GM19455 (cell line): Measurements from ENCODE around the gene RANGRF.

ENCODE experiments used
- ATAC-seq: cut with Tn5 transposase; IDR thresholded peaks from one replicate; pipeline ENCODE4 v1.9.1; 2021; ENCODE audit not compliant: unreplicated experiment

The RANGRF gene

GRCh38 chr17:8312726-8313600 is 24.5 kb downstream of the RANGRF start:
- no peak for ATAC-seq

- no peak for ATAC-seq
These were observed 26.6 kb downstream of the RANGRF start for GRCh38 chr17:8314797-8315763.

- no peak for ATAC-seq
These were observed 27.3 kb downstream of the RANGRF start for GRCh38 chr17:8315764-8316217.

DNA sequence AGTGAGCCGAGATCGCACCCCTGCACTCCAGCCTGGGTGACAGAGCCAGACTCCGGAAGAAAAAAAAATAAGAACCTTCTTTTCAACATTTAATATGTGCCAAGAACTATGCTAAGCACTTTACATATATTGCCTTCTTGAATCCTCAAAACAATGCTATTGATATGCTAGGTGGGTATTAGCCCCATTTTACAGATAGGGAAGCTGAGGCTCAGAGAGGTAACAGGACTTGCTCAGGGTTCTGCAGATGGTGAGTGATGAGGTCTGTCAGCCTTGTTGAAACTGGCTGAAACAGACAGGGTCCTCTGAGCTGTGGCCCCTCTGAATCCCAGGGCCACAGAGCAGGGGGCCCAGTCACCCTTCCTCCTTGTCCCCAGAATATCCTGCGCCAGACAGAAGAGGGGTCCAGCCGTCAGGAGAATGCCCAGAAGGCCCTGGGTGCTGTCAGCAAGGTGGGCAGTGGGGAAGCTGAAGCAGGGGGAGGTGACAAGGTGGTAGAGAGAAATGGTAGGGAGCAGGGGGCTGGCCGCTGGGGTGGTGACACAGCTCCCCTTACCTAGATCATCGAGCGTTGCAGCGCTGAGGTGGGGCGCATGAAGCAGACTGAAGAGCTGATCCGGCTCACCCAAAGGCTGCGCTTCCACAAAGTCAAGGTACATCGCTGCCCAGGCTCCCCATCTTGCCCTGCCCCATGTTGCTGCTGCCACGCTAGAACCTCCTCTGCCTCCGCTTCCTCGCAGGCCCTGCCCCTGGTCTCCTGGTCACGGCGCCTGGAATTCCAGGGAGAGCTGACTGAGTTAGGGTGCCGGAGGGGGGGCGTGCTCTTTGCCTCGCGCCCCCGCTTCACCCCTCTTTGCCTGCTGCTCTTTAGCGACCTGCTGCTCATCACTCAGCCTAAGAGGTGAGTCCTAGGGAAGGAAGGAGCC is 29.8 kb downstream of the RANGRF start:
- no peak for ATAC-seq

- no peak for ATAC-seq
These were observed 31.8 kb downstream of the RANGRF start for GRCh38 chr17:8320262-8320661.

GRCh38 chr17:8320990-8321389 is 32.5 kb downstream of the RANGRF start:
- no peak for ATAC-seq

DNA sequence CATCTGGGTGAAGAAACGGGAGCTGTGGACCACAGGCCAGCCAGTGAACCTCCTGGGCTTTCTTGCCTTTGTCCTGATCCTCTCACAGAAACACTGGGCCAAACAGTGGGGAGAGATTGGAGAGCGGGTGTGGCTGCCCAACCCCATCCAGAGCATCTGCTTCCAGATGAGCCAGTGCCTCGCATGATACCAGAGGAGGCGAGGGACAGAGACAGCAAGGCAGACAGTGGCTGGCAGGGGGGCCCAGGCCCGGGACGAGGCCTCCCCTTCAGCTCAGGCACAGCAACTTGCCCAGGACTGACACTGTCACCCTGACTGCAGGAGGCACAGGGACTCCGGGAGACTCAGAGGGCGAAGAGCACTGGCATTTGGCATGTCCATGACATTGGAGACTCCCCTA is 33.6 kb downstream of the RANGRF start:
- ATAC-seq, result no peak

DNA sequence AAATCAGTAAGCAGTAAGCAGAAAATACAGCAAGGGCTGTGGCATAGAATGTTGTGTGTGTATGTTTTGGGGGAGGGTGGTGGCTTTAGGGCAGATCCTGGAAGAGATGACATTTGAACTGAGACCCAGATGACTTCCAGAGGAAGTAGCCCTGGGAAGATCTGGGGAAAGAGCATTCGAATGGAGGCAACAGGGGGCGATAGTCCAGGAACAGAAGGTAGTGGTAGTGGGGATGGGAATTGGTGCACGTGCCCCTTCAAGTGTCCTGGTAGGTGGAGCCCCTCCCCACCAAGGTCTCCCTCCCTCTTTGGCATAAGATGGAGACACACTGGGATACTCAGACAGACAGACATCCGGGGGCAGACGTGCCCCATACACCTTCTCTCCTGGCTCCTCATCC is 35.7 kb downstream of the RANGRF start:
- no peak for ATAC-seq

- no peak for ATAC-seq
These were observed 36.5 kb downstream of the RANGRF start for GRCh38 chr17:8324923-8325322.

DNA sequence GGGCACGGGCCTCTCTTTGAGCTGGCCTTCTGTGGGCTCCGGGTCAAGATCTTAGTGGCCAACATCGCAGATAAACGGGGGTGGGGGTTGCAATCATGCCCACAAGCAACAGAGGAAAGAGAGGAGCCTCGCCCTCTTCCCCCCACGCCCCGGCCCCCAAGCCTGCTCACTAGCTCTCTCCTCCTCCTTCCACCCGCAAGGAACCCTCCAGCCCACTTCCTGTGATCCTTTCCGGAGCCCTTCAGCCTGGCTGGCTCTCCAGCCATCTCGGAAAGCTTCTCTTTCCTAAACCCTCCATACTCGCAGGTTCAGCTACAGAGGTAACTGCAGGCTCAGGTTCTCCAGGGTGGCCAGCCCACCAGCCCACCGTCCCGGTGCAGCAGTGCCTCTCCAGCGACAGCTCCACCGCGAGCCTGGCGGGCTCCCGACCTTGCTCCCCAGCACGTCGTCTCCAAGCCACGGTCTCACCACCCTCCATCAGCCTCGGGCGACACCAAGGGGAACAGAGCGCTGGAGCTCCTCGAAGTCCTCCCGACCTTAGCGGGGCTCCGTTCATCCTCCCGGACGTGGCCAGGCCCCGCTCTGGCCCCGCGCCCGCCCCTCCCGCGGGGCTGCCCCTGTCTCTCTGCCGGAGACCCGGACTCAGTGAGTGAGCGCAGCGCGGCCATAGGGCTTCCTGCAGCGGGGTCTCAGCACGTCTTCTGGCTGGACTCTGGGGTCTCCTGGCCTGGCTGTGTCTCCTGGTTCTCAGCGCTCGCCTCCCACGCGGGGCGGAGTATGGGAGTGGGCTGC is 38.2 kb downstream of the RANGRF start:
- no peak for ATAC-seq

- ATAC-seq, result no peak
These were observed 38.8 kb downstream of the RANGRF start for GRCh38 chr17:8327303-8327649.

DNA sequence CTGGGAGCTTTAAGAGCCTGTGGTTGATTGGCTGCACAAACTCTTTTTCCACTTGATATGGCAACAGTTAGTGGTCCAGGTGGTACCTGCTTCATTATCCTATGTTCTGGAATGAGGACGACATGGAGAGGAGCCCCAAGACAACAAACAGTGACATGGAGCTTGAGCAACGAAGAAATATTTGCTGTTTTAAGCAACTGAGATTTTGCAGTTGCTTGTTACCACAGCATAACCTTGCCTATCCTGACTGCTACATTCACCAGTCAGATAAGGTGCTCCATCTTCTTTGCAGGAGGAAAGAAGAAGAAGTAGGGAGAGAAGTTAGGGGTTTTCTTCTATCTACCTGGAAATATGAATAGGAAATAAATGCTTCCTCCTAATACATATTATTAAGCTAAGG is 43.7 kb downstream of the RANGRF start:
- ATAC-seq, result no peak

DNA sequence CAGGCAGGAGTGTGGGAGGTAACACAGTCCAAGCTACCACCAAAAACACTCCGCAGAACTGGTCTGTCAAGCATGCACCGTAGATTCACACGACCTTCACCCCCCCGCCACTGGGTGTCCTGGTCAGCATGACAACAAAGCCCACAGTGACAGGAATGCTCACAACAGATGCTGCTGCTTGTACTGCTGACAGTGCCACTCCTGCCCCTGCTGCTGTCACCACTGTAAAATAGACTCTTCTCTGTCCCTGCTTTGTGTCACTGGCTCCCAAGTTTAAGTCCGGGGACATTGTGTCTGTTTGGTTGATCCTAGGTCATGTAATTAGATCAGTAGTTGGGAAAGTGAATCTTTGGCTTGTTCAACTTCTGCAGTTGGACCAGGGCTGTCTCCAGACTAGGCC is 44.2 kb downstream of the RANGRF start:
- ATAC-seq, result no peak

DNA sequence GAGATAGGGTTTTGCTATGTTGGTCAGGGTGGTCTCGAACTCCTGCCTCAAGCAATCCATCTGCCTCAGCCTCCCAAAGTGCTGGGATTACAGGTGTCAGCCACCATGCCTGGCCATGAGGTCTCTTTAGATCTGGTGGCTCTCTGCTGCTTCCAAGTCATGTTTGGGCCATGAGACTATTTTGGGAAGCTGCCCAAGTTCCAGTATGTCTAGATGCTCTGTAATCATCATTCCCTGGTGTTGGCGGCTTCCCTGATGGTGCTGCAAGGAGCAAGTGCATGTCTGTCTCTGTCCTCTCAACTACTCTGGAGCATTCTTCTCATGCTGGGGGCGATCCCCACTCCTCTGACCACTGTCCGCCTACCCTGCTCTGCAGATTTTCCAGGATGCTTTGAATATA is 44.8 kb downstream of the RANGRF start:
- ATAC-seq, result no peak

DNA sequence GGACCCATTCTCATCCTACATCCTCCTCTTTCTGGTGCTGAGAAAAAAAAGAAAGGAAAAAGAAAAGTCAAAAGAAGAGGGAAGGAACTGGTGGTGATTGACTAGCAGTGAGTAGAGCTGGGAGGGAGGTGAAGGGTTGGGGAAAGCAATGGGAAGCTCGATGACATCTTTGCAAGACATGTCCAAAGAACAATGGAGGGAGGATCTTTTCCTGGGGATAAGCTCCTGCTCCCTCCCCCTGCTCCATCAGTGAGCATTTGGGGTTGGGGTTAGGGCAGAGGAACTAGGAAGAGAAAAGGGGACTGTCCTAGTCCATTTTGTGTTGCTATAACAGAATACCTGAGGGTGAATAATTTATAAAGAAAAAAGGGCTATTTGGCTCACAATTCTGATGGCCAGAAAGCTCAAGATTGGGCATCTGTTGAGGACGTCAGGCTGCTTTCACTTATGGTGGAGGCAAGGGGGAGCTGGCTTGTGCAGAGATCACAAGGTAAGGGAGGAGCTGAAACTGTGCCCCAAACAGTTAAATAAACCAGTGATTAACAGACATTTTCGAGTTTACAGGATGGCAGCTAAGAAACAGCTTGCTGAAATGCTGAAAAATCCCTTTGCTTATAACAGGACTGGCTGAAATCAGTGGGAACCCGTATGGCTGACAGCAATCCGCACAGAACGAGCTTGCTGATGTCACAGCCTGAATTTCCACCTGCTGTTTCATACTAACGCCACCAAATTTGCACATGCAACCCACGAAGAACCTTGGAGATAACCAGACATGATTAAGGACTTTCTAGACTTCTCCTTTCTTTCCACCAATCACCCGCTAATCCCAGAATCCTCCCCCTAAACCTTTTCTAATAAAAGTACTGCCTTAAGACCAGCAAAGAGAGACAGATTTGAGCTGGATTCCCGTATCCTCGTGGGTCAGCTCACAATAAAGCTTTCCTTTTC is 49.6 kb downstream of the RANGRF start:
- ATAC-seq, result no peak

DNA sequence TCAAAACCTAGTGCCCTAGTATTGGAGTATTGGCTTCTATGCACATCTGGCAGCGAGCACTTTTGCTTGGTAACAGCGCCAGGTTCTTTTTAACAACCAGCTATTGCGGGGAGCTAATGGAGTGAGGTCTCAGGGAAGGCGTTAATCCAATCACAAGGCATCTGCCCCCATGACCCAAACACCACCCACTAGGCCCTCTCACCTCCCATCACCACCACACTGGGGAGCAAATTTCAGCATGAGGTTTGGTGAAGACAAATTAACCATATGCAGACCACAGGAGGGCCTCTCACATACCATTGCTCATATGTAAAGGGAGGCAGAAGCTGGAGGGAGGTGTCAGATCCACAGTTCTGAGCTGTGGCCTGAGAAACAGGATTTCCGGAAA is 50.3 kb downstream of the RANGRF start:
- no peak for ATAC-seq

- no peak for ATAC-seq
These were observed 51.1 kb downstream of the RANGRF start, which contains the start of gene ODF4 for GRCh38 chr17:8339540-8339939. TSS of gene ODF4 (plus strand) at chr17:8339840. CDS start at chr17:8340052, 212 bp downstream.
